Parietal lobe (tissue), 1 donor: ENCODE data around the gene FECH. TPM values are rescaled to one million over a fixed set of nuclear protein-coding genes. Genes with fewer than 3 reads are reported as not detected.

Source experiments
- total RNA-seq: library from RNA; depleted of rRNA; stranded (reverse); fragments of >200 nt; gene quantifications from one replicate; pipeline ENCODE4 v1.2.3, GENCODE V29; 2014

The FECH gene
- 20.7 TPM for total RNA-seq

GRCh38 chr18:57586251-57587049 lies at the start of gene FECH:
TSS of gene FECH (minus strand) at chr18:57586702. CDS start at chr18:57586620, 82 bp downstream.

Other genes with a start within 250 kb of the FECH start
- gene ST8SIA3, start 234.1 kb downstream of the FECH start, total RNA-seq: 16.6 TPM
- 2.5 TPM for gene ONECUT2, start 151.3 kb downstream of the FECH start, total RNA-seq
- 125 TPM for gene NARS1, start 35.1 kb upstream of the FECH start, total RNA-seq
- 3.1 TPM for gene ATP8B1, start 216.6 kb upstream of the FECH start, total RNA-seq